ENCODE data around the gene LCK. TPM values are rescaled to one million over a fixed set of nuclear protein-coding genes. Genes with fewer than 3 reads are reported as not detected.

Gene LCK
- total RNA-seq, 2 donors from 2014 or later, result 267 to 268 TPM

DNA sequence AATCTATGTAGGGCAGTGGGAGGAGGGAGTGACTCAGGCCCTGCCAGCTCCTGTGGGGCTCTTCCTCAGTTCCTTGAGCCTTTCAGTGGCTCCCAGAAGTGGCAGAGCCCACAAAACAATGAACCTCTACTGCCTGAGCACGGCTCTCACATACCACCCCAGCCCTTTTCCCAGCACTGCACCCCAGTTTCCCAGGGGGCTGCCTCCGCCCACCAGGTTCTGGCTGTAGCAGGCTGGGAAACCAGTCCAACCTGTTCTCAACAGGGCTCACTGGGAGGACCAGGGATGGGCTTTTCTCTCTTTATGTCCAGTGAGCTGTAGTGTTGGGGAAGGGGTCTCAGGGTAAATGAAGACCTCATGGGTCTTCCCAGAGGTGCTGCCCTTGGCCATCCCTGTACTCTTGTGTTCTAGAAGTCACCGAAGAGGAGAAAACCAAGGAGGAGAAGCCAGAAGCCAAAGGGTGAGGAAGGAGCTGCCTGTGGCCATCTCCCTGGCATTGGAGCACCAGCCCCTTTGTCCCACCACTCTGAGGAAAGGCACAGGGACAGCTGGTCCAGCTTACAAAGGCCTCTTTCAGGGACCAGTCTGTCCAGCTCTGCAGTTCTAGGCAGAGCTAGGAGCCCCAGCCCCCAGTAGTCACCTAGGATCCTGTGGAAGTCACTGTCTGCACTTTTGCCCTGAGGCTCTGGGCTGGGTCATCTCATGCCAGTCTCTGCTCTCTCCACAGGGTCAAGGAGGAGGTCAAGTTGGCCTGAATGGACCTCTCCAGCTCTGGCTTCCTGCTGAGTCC is 81.4 kb downstream of the LCK start:
- ATAC-seq, result no peak
- DNase-seq, result no peak
- H3K27me3 Mint-ChIP-seq, result no peaks in the 10 kb centered on the region
- H3K27ac Mint-ChIP-seq, result no peak overlapping the region
- H3K36me3 Mint-ChIP-seq (ENCODE audit: low read depth), result peaks cover 8% of the 10 kb centered on the region
- no peak overlapping the region for H3K4me3 Mint-ChIP-seq
- peaks cover 34% of the 10 kb centered on the region for H3K4me1 Mint-ChIP-seq
- no peaks in the 10 kb centered on the region for H3K9me3 ChIP-seq (ENCODE audit: control insufficient read depth, low read length, poor library complexity, severe bottlenecking)

DNA sequence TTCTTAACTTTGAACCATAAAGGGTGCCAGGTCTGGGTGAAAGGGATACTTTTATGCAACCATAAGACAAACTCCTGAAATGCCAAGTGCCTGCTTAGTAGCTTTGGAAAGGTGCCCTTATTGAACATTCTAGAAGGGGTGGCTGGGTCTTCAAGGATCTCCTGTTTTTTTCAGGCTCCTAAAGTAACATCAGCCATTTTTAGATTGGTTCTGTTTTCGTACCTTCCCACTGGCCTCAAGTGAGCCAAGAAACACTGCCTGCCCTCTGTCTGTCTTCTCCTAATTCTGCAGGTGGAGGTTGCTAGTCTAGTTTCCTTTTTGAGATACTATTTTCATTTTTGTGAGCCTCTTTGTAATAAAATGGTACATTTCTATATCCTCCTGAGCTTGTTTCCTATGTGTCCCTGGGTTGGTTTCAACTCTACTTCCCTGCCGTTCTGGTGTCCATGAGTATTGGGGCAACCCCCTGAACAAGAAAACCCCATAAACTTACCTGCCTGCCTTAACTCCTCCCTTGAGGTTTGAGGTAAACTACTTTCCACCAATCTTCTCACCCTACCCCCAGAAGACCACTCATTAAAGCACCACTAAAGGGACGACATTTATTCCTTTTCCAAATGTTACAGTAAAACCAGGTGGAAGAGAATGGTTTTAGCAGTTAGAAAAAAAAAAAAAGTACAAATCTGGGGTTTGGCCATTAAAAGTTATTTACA is 82.3 kb downstream of the LCK start:
- H3K36me3 Mint-ChIP-seq (ENCODE audit: low read depth), result peaks cover 8% of the 10 kb centered on the region

GRCh38 chr1:32334274-32334861 is 83.3 kb downstream of the LCK start:
- H3K36me3 Mint-ChIP-seq (ENCODE audit: low read depth), result peaks cover 8% of the 10 kb centered on the region

More for the DNA sequence above, 82.3 kb downstream of the LCK start:
- Mint-ChIP-seq H3K27me3 (no peaks in the 10 kb centered on the region), H3K27ac (peak overlapping the region; percentile 54), H3K4me3 (peak overlapping the region; percentile 57), H3K4me1 (peaks cover 40% of the 10 kb centered on the region)
- DNase-seq (no peak), ATAC-seq (no peak)
- no peaks in the 10 kb centered on the region for H3K9me3 ChIP-seq (ENCODE audit: control insufficient read depth, low read length, poor library complexity, severe bottlenecking)

GRCh38 chr1:32334864-32335534 is 83.9 kb downstream of the LCK start:
- peak; percentile 61 for ATAC-seq
- peak; percentile 58 to 64 (median 63) for DNase-seq
- H3K9me3 ChIP-seq (ENCODE audit: control insufficient read depth, low read length, poor library complexity, severe bottlenecking), result no peaks in the 10 kb centered on the region
- H3K27me3 Mint-ChIP-seq, result no peaks in the 10 kb centered on the region
- peak overlapping the region; percentile 27 for H3K27ac Mint-ChIP-seq
- peak overlapping the region; percentile 85 for H3K4me3 Mint-ChIP-seq
- peaks cover 3% of the 10 kb centered on the region for H3K36me3 Mint-ChIP-seq (ENCODE audit: low read depth)
- peaks cover 42% of the 10 kb centered on the region for H3K4me1 Mint-ChIP-seq

More at GRCh38 chr1:32334274-32334861, 83.3 kb downstream of the LCK start:
- no peaks in the 10 kb centered on the region for H3K27me3 Mint-ChIP-seq
- H3K4me3 Mint-ChIP-seq, result peak overlapping the region; percentile 57
- DNase-seq (no peak), ATAC-seq (no peak)
- H3K9me3 ChIP-seq (ENCODE audit: control insufficient read depth, low read length, poor library complexity, severe bottlenecking), result no peaks in the 10 kb centered on the region
- peaks cover 43% of the 10 kb centered on the region for H3K4me1 Mint-ChIP-seq
- peak overlapping the region; percentile 54 for H3K27ac Mint-ChIP-seq

DNA sequence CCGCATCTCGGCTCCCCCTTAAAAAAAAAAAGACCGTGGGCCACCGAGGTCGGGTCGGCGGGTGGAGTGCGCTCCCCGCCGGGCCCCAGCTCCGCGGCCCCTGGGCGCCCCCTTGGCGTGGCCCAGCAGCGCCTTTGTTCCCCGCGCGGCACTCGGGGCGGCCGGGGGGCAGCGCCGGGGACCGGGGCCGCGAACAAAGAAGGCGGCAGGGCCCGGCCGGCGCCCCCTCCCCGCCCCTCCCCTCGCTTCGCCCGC is 84.4 kb downstream of the LCK start:
- peak; percentile 11 for ATAC-seq
- Mint-ChIP-seq H3K4me3 (peak overlapping the region; percentile 85), H3K4me1 (peaks cover 42% of the 10 kb centered on the region), H3K36me3 (ENCODE audit: low read depth) (peaks cover 2% of the 10 kb centered on the region), H3K27me3 (no peaks in the 10 kb centered on the region), H3K27ac (no peak overlapping the region)
- DNase-seq, result no peak
- H3K9me3 ChIP-seq (ENCODE audit: control insufficient read depth, low read length, poor library complexity, severe bottlenecking), result no peaks in the 10 kb centered on the region

Other genes starting within 250 kb of the LCK start
- gene KHDRBS1, start 237.4 kb upstream of the LCK start, total RNA-seq, result 10 to 100 TPM; 92.5 to 94.9 TPM
- 10 to 100 TPM; 15.8 to 16.7 TPM for gene TMEM39B, start 178.3 kb upstream of the LCK start, total RNA-seq
- gene KPNA6, start 143.2 kb upstream of the LCK start, total RNA-seq, result 10 to 100 TPM; 39.8 to 57.6 TPM
- gene TXLNA, start 71.6 kb upstream of the LCK start, total RNA-seq, result 10 to 100 TPM; 22.9 to 24.6 TPM
- 1 to 10 TPM; 4.7 to 4.9 TPM for gene CCDC28B, start 50.7 kb upstream of the LCK start, total RNA-seq
- 1 to 10 TPM; 3.2 to 4.1 TPM for gene IQCC, start 45.6 kb upstream of the LCK start, total RNA-seq
- not detected for gene DCDC2B, start 42.2 kb upstream of the LCK start, total RNA-seq
- 10 to 100 TPM; 13.1 to 18.8 TPM for gene TMEM234, start 28.9 kb upstream of the LCK start, total RNA-seq
- 100 to 1,000 TPM; 116 to 132 TPM for gene EIF3I, start 28.9 kb upstream of the LCK start, total RNA-seq
- under 1 TPM; 0.60 to 0.72 TPM for gene FAM167B, start 4.0 kb upstream of the LCK start, total RNA-seq
- 10 to 100 TPM; 81.6 to 86.2 TPM for gene HDAC1, start 40.8 kb downstream of the LCK start, total RNA-seq
- 10 to 100 TPM; 18.4 to 24.4 TPM for gene MARCKSL1, start 85.0 kb downstream of the LCK start, total RNA-seq
- 10 to 100 TPM; 30.1 to 32.9 TPM for gene FAM229A, start 111.2 kb downstream of the LCK start, total RNA-seq
- 1 to 10 TPM in 1 of 2 donors, not detected in 1; 1.2 TPM for gene TSSK3, start 111.3 kb downstream of the LCK start, total RNA-seq
- 100 to 1,000 TPM; 177 to 181 TPM for gene BSDC1, start 143.2 kb downstream of the LCK start, total RNA-seq
- not detected for gene ZBTB8B, start 213.8 kb downstream of the LCK start, total RNA-seq